Mesothelial cell of epicardium (in vitro differentiated cells): ENCODE data around the gene CHST1. TPM values are rescaled to one million over a fixed set of nuclear protein-coding genes. Genes with fewer than 3 reads are reported as not detected.

ENCODE experiments used
- DNase-seq, 2 experiments: peaks; one replicate each; pipeline ENCODE4 v3.0.0; 2021; ENCODE audit warnings: low spot score in 2 of 2; ENCODE audit not compliant: unreplicated experiment in 2 of 2
- H3K27ac Mint-ChIP-seq: 2 replicates; pipeline ENCODE4 v1.8.0; 2021; ENCODE audit warnings: mixed read lengths
- H3K27me3 Mint-ChIP-seq: 2 replicates; pipeline ENCODE4 v1.8.0; 2021; ENCODE audit warnings: low read depth, mixed read lengths
- H3K36me3 Mint-ChIP-seq: 2 replicates; pipeline ENCODE4 v1.8.0; 2021; ENCODE audit warnings: mixed read lengths
- H3K4me1 Mint-ChIP-seq: 2 replicates; pipeline ENCODE4 v1.8.0; 2021; ENCODE audit warnings: mixed read lengths
- H3K4me3 Mint-ChIP-seq: 2 replicates; pipeline ENCODE4 v1.8.0; 2021; ENCODE audit warnings: mild to moderate bottlenecking, moderate library complexity, mixed read lengths
- H3K9me3 Mint-ChIP-seq: 2 replicates; pipeline ENCODE4 v1.8.0; 2021; ENCODE audit warnings: mixed read lengths
- total RNA-seq: library from RNA; stranded (reverse); gene quantifications from 3 replicates; pipeline ENCODE4 v1.2.1, GENCODE V29; 2021
- TF ChIP-seq, protein P1 (sequence below): fragments of 200-600 bp; sonication (generic); IDR thresholded peaks from one replicate; pipeline ENCODE4 v1.5.0; 2021; ENCODE audit warnings: antibody characterized with exemption; ENCODE audit not compliant: unreplicated experiment

The CHST1 gene
- total RNA-seq, 1 donor from 2014 or later, result 1.6 TPM

DNA sequence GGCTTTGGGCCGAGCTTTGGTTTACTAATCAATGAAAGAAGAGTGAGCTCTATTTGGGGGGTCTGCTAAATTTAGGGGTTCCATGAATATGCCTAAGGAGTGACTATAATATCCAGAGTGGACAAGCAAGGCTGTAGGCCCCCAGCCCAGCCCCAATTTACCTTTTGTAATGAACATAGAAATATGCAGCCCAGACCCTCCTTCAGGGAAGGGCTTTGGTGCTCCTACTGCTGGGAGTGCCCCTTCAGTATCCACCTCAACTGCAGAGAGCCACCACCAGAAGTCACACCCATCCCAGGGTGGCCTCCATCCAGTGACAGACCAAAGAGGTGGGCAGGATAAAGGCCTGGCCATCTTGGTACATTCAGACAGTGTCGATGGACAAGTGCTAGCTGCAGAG, 43.1 kb downstream of the CHST1 start:
- H3K27ac Mint-ChIP-seq, result no peak overlapping the region
- no peaks in the 10 kb centered on the region for H3K36me3 Mint-ChIP-seq
- H3K9me3 Mint-ChIP-seq, result no peaks in the 10 kb centered on the region
- TF ChIP-seq, protein P1, sequence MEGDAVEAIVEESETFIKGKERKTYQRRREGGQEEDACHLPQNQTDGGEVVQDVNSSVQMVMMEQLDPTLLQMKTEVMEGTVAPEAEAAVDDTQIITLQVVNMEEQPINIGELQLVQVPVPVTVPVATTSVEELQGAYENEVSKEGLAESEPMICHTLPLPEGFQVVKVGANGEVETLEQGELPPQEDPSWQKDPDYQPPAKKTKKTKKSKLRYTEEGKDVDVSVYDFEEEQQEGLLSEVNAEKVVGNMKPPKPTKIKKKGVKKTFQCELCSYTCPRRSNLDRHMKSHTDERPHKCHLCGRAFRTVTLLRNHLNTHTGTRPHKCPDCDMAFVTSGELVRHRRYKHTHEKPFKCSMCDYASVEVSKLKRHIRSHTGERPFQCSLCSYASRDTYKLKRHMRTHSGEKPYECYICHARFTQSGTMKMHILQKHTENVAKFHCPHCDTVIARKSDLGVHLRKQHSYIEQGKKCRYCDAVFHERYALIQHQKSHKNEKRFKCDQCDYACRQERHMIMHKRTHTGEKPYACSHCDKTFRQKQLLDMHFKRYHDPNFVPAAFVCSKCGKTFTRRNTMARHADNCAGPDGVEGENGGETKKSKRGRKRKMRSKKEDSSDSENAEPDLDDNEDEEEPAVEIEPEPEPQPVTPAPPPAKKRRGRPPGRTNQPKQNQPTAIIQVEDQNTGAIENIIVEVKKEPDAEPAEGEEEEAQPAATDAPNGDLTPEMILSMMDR, result no peak
- DNase-seq, result no peak
- peaks cover 63% of the 10 kb centered on the region for H3K27me3 Mint-ChIP-seq
- no peaks in the 10 kb centered on the region for H3K4me1 Mint-ChIP-seq
- H3K4me3 Mint-ChIP-seq, result no peak overlapping the region

DNA sequence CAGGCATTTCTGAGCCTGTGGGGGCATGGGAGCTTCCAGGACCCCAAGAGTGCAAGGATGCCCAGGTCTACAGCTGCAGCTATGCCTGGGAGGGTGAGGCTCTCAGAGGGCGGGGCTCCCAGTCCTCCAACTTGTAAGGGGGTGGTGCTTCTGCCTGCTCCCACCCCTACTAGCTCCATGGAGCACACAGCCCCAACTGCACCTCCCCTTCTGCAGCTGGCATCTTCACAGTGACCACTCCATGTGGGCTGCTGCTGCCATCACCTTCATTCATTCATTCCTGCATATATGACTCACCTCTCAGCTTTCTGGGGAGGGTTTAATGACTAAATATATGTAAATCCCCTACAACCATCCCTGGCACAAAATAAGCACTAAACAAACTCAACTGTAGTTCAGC, 43.8 kb downstream of the CHST1 start:
- H3K27me3 Mint-ChIP-seq, result peaks cover 61% of the 10 kb centered on the region

DNA sequence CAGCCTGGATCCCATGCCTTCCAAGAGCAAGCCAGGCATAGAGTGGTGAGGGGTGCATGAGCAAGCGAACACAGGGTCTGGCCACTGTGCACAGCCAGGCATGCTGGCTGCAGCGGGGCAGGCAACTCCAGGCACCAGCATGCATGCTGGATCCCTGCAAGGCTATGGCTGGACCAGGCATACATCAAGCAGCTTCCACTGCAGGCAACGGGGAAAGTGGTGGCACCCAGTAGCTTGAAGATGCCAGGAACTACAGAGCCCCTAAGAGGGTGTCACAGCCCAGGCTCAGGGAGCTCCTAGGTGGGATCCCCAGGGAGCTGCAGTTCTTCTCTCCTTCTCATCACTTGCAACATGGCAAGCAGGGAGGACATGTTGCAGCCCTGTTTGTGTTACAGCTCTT, 45.2 kb downstream of the CHST1 start:
- Mint-ChIP-seq H3K4me3 (no peak overlapping the region), H3K9me3 (no peaks in the 10 kb centered on the region), H3K36me3 (no peaks in the 10 kb centered on the region), H3K27ac (no peak overlapping the region), H3K4me1 (no peaks in the 10 kb centered on the region), H3K27me3 (peaks cover 55% of the 10 kb centered on the region)
- TF ChIP-seq, protein P1, result no peak
- DNase-seq, result no peak

More for the DNA sequence above, 43.8 kb downstream of the CHST1 start:
- no peaks in the 10 kb centered on the region for H3K36me3 Mint-ChIP-seq
- H3K4me3 Mint-ChIP-seq, result no peak overlapping the region
- H3K4me1 Mint-ChIP-seq, result no peaks in the 10 kb centered on the region
- DNase-seq, result no peak
- TF ChIP-seq, protein P1, result no peak
- no peaks in the 10 kb centered on the region for H3K9me3 Mint-ChIP-seq
- H3K27ac Mint-ChIP-seq, result no peak overlapping the region

DNA sequence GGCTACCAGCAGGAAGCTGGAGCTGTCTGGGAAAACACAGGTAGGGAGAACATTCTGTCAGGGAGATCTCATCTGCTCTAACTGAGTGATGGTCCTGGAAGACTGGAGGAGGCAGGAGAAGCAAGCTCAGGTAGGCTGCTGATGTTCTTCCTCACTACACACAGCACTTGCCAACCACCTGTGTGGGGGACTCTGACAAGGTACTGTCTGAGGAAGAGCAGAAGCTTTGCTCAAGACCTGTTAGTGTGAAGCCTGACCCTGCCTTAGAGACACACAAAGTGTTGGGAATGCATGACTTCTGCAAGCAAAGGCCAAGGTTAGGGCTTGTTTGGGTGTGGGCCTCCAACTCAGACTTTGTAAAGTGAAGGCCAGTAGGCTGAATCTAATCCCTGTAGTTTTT, 46.5 kb downstream of the CHST1 start:
- no peaks in the 10 kb centered on the region for H3K9me3 Mint-ChIP-seq
- TF ChIP-seq, protein P1, result no peak
- no peak for DNase-seq
- no peaks in the 10 kb centered on the region for H3K36me3 Mint-ChIP-seq
- H3K27me3 Mint-ChIP-seq, result peaks cover 49% of the 10 kb centered on the region
- no peak overlapping the region for H3K4me3 Mint-ChIP-seq
- H3K4me1 Mint-ChIP-seq, result no peaks in the 10 kb centered on the region
- H3K27ac Mint-ChIP-seq, result no peak overlapping the region

DNA sequence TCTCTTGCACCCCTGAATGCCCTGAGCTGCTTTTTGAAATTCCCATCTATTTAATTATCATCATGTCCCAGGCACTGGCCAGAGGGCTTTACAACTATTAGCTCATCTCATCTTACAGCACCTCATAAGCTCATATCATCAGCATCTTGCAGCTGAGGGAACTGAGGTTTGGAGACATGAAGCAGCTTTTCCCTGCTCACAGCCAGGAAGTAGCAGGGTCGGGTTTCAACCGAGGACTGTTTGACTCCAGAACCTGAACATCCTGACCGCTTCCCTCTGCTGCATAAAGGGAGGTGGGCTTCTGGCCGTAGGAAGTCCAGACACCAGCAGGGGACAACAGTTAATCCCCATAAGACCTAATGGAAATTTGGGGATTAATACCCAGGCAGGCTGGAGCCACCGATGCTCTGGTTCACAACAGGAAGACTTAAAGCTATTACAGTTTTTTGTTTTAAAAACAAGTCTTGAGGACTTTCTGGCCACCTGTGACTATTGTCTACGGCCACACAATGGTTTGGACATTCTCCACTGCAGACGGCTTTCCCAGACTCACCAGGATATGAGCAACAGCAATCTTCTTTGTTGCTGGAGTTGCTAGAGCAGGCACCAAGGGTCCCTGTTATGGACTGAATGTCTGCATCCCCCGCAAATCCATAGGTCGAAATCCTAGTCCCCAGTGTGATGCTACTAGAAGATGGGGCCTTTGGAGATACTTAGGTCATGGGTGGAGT, 47.4 kb downstream of the CHST1 start:
- DNase-seq, result no peak
- TF ChIP-seq, protein P1, result no peak
- Mint-ChIP-seq H3K9me3 (no peaks in the 10 kb centered on the region), H3K4me3 (no peak overlapping the region), H3K27ac (no peak overlapping the region), H3K27me3 (peaks cover 45% of the 10 kb centered on the region), H3K36me3 (no peaks in the 10 kb centered on the region), H3K4me1 (no peaks in the 10 kb centered on the region)
